Panc1 (cell line): ENCODE results near the gene TTPAL. TPM values are rescaled to one million over a fixed set of nuclear protein-coding genes. Genes with fewer than 3 reads are reported as not detected.

Source experiments
- ATAC-seq: fragments of 200-7000 bp; cut with Tn5 transposase; 2 replicates; pipeline ENCODE4 v1.9.1; 2020; ENCODE audit warnings: mild to moderate bottlenecking, moderate library complexity
- BruUV-seq: library from RNA; stranded (reverse); fragments of 400-500 nt; replicated peaks from 2 replicates; lab custom pipeline; 2021; lab: Mats Ljungman, UMichigan
- CTCF ChIA-PET: fragments of 300-600 bp; sonication (Branson Sonifier 250); formaldehyde crosslinking; loops from one replicate; lab custom pipeline; 2022; ENCODE audit warnings: antibody characterized with exemption; lab: Charles Lee
- POLR2A ChIA-PET: fragments of 300-600 bp; sonication (Branson Sonifier 250); formaldehyde crosslinking; loops from one replicate; lab custom pipeline; 2022; ENCODE audit warnings: antibody characterized with exemption; lab: Charles Lee
- DNase-seq: peaks from one replicate; pipeline ENCODE4 v3.0.0-alpha.2; 2010; ENCODE audit warnings: low read depth, low spot score
- H3K27ac ChIP-seq: 2 replicates; pipeline ENCODE4 v1.5.1; 2011; ENCODE audit warnings: mild to moderate bottlenecking, low read length, inconsistent platforms
- H3K27me3 ChIP-seq: fragments of 200-500 bp; sonication (Bioruptor generic); 2 replicates; pipeline ENCODE4 v1.6.0; 2014; ENCODE audit warnings: low read length, inconsistent platforms; ENCODE audit not compliant: control insufficient read depth, insufficient read depth
- H3K36me3 ChIP-seq: fragments of 200-500 bp; sonication (Bioruptor generic); 2 replicates; pipeline ENCODE4 v1.5.1; 2014; ENCODE audit warnings: inconsistent platforms, mild to moderate bottlenecking, low read length, moderate library complexity; ENCODE audit not compliant: control insufficient read depth, insufficient read depth
- H3K4me1 ChIP-seq: 2 replicates; pipeline ENCODE4 v1.5.1; 2011; ENCODE audit warnings: inconsistent platforms, mild to moderate bottlenecking, low read length, moderate library complexity; ENCODE audit not compliant: control insufficient read depth, insufficient read depth
- H3K4me3 ChIP-seq, 2 experiments: 2 replicates each; pipeline ENCODE4 v1.5.1; 2011 to 2012; ENCODE audit warnings: low read depth in 2 of 2, low read length in 2 of 2, mild to moderate bottlenecking in 2 of 2, inconsistent platforms in 1 of 2, moderate library complexity in 1 of 2
- H3K9me3 ChIP-seq: fragments of 200-500 bp; sonication (Bioruptor generic); 2 replicates; pipeline ENCODE4 v1.5.1; 2014; ENCODE audit warnings: low read depth, mild to moderate bottlenecking, inconsistent platforms, low read length, moderate library complexity; ENCODE audit not compliant: control insufficient read depth, insufficient read depth
- POLR2AphosphoS5 ChIP-seq: IDR thresholded peaks from 2 replicates; pipeline ENCODE4 v1.6.1; 2012; ENCODE audit warnings: mild to moderate bottlenecking, low read depth, low read length, moderate library complexity
- SIN3A ChIP-seq: IDR thresholded peaks from 2 replicates; pipeline ENCODE4 v1.6.1; 2012; ENCODE audit warnings: low read depth, mild to moderate bottlenecking, low read length, moderate library complexity, borderline replicate concordance; ENCODE audit not compliant: insufficient read depth
- TCF7L2 ChIP-seq: IDR thresholded peaks from 2 replicates; pipeline ENCODE4 v1.6.1; 2011; ENCODE audit warnings: mild to moderate bottlenecking, low read depth, low read length, inconsistent platforms
- in situ Hi-C: cut with HindIII; loops from 2 replicates; pipeline ENCODE4 v1.10.0; 2016; ENCODE audit warnings: low sequenced_read_pairs, low pct_unique_long_range_greater_than_20kb
- intact Hi-C: fragments of 100-400 bp; cut with micrococcal nuclease; formaldehyde crosslinking; loops from one replicate; pipeline ENCODE4 v1.10.0; 2022; ENCODE audit not compliant: unreplicated experiment
- total RNA-seq: library from RNA; stranded (reverse); gene quantifications from one replicate; pipeline ENCODE4 v1.2.1, GENCODE V29; 2021; ENCODE audit not compliant: unreplicated experiment
- TF ChIP-seq, protein P1 (sequence below), 2 experiments: IDR thresholded peaks; 2 replicates each; pipeline ENCODE4 v1.6.1; 2011 to 2012; ENCODE audit warnings: low read depth in 2 of 2, control low read depth in 1 of 2, low read length in 1 of 2, mild to moderate bottlenecking in 1 of 2, moderate library complexity in 1 of 2; ENCODE audit not compliant: insufficient read depth in 1 of 2
- TF ChIP-seq, protein P2 (sequence below): fragments of 450-650 bp; IDR thresholded peaks from 2 replicates; pipeline ENCODE4 v1.5.1; 2017; ENCODE audit warnings: mild to moderate bottlenecking

Gene TTPAL
- total RNA-seq, 1 experiment from 2014 or later: 37.4 TPM

GRCh38 chr20:44485078-44485829 is 9.6 kb downstream of the TTPAL start:
- POLR2A ChIA-PET: interaction anchor here (0.6 kb wide), 1 partner anchor 10 kb away, joined by 3 read pairs; no protein-coding TSS in a partner anchor
- CTCF ChIA-PET: no interaction called here

DNA sequence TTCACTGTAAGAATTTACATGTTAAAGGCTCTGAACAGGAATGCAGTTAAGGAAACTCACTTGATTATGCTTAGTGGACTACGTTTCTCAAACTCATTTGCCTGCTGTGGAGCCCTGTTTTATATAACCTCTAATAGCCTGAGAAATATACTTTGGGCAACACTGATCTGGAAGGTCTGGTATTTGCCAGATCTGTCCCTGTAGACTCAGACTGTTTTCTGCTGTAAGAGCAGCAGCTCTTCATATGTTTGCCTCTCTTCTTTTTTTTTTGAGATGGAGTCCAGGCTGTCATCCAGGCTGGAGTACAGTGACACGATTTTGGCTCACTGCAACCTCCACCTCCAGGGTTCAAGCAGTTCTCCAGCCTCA is 10.1 kb downstream of the TTPAL start:
- Histone ChIP-seq H3K27me3 (no peaks in the 10 kb centered on the region), H3K27ac (no peak overlapping the region), H3K9me3 (no peaks in the 10 kb centered on the region), H3K4me3 (no peak overlapping the region), H3K4me1 (no peaks in the 10 kb centered on the region), H3K36me3 (peaks cover 11% of the 10 kb centered on the region; the same call in 1 of the 2 replicates)
- ChIA-PET CTCF (no interaction called here), POLR2A (interaction anchor here (0.6 kb wide), 1 partner anchor 10 kb away, joined by 3 read pairs; no protein-coding TSS in a partner anchor)
- in situ Hi-C loops (no loop called here), intact Hi-C loops (no loop called here)
- no TSS peak for BruUV-seq
- TF ChIP-seq POLR2AphosphoS5 (no peak), SIN3A (no peak), TCF7L2 (no peak)
- TF ChIP-seq, protein P1, sequence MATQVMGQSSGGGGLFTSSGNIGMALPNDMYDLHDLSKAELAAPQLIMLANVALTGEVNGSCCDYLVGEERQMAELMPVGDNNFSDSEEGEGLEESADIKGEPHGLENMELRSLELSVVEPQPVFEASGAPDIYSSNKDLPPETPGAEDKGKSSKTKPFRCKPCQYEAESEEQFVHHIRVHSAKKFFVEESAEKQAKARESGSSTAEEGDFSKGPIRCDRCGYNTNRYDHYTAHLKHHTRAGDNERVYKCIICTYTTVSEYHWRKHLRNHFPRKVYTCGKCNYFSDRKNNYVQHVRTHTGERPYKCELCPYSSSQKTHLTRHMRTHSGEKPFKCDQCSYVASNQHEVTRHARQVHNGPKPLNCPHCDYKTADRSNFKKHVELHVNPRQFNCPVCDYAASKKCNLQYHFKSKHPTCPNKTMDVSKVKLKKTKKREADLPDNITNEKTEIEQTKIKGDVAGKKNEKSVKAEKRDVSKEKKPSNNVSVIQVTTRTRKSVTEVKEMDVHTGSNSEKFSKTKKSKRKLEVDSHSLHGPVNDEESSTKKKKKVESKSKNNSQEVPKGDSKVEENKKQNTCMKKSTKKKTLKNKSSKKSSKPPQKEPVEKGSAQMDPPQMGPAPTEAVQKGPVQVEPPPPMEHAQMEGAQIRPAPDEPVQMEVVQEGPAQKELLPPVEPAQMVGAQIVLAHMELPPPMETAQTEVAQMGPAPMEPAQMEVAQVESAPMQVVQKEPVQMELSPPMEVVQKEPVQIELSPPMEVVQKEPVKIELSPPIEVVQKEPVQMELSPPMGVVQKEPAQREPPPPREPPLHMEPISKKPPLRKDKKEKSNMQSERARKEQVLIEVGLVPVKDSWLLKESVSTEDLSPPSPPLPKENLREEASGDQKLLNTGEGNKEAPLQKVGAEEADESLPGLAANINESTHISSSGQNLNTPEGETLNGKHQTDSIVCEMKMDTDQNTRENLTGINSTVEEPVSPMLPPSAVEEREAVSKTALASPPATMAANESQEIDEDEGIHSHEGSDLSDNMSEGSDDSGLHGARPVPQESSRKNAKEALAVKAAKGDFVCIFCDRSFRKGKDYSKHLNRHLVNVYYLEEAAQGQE (IDR thresholded peaks at IDR 0.05; ENCODE audit: insufficient read depth in 1 of 2, low read depth in 2 of 2, low read length in 1 of 2): no peak
- TF ChIP-seq, protein P2, sequence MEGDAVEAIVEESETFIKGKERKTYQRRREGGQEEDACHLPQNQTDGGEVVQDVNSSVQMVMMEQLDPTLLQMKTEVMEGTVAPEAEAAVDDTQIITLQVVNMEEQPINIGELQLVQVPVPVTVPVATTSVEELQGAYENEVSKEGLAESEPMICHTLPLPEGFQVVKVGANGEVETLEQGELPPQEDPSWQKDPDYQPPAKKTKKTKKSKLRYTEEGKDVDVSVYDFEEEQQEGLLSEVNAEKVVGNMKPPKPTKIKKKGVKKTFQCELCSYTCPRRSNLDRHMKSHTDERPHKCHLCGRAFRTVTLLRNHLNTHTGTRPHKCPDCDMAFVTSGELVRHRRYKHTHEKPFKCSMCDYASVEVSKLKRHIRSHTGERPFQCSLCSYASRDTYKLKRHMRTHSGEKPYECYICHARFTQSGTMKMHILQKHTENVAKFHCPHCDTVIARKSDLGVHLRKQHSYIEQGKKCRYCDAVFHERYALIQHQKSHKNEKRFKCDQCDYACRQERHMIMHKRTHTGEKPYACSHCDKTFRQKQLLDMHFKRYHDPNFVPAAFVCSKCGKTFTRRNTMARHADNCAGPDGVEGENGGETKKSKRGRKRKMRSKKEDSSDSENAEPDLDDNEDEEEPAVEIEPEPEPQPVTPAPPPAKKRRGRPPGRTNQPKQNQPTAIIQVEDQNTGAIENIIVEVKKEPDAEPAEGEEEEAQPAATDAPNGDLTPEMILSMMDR: no peak
- no peak for DNase-seq
- no peak for ATAC-seq

More at GRCh38 chr20:44485078-44485829, 9.6 kb downstream of the TTPAL start:
- 0 out of 2 replicates have a peak, but pooled peaks have one; percentile 42 for ATAC-seq
- intact Hi-C loops (no loop called here), in situ Hi-C loops (no loop called here)
- H3K27ac ChIP-seq: no peak overlapping the region
- peaks cover 11% of the 10 kb centered on the region; the same call in 1 of the 2 replicates for H3K36me3 ChIP-seq
- no peak overlapping the region for H3K4me3 ChIP-seq
- no peaks in the 10 kb centered on the region for H3K27me3 ChIP-seq
- DNase-seq: no peak
- H3K4me1 ChIP-seq: no peaks in the 10 kb centered on the region
- TF ChIP-seq, protein P1 (IDR thresholded peaks at IDR 0.05; ENCODE audit: insufficient read depth in 1 of 2, low read depth in 2 of 2, low read length in 1 of 2): no peak
- TF ChIP-seq, protein P2: no peak
- TF ChIP-seq POLR2AphosphoS5: no peak
- TF ChIP-seq SIN3A: no peak
- TF ChIP-seq TCF7L2: no peak
- no TSS peak for BruUV-seq
- H3K9me3 ChIP-seq: no peaks in the 10 kb centered on the region
